Heart right ventricle (tissue), 16 donors: ENCODE data around the gene MORF4L1. TPM values are rescaled to one million over a fixed set of nuclear protein-coding genes. Genes with fewer than 3 reads are reported as not detected.

Source experiments
- ATAC-seq, 8 donors: fragments of 200-7000 bp; cut with Tn5 transposase; one replicate each; pipeline ENCODE4 v1.9.1; 2020; ENCODE audit warnings: mild to moderate bottlenecking in 8 of 8, moderate library complexity in 8 of 8, moderate number of reproducible peaks in 1 of 8
- DNase-seq, 2 donors: peaks; one replicate each; pipeline ENCODE4 v3.0.0-alpha.2; 2020
- H3K27ac ChIP-seq, 10 donors: fragments of 200-600 bp; sonication (generic) in 2 of 10; one replicate each; pipeline versions ENCODE4 v1.5.0 to v1.8.0; 2020 to 2022; ENCODE audit warnings: mild to moderate bottlenecking in 3 of 10
- H3K27me3 ChIP-seq, 7 donors: fragments of 200-600 bp; one replicate each; pipeline ENCODE4 v1.8.0; 2021 to 2022; ENCODE audit warnings: mild to moderate bottlenecking in 2 of 7
- H3K36me3 ChIP-seq, 9 donors: fragments of 200-600 bp; sonication (generic) in 1 of 9; one replicate each; pipeline versions ENCODE4 v1.5.0 to v1.8.0; 2020 to 2022; ENCODE audit warnings: mild to moderate bottlenecking in 2 of 9
- H3K4me1 ChIP-seq, 9 donors: fragments of 200-600 bp; sonication (generic) in 1 of 9; one replicate each; pipeline versions ENCODE4 v1.5.0 to v1.8.0; 2020 to 2022; ENCODE audit warnings: mild to moderate bottlenecking in 4 of 9
- H3K4me3 ChIP-seq, 10 donors: fragments of 200-600 bp; sonication (generic) in 2 of 10; one replicate each; pipeline versions ENCODE4 v1.5.0 to v1.8.0; 2020 to 2022; ENCODE audit warnings: mild to moderate bottlenecking in 7 of 10, moderate library complexity in 2 of 10
- H3K9me3 ChIP-seq, 11 donors: fragments of 200-600 bp in 10 of 11; sonication (generic) in 2 of 11; one replicate each; pipeline versions ENCODE4 v1.5.0 to v1.8.0; 2013 to 2022; ENCODE audit warnings: mild to moderate bottlenecking in 2 of 11, control low read depth in 1 of 11, moderate library complexity in 1 of 11
- CTCF ChIP-seq, 9 donors: fragments of 200-600 bp; sonication (generic) in 2 of 9; IDR thresholded peaks; one replicate each; pipeline versions ENCODE4 v1.5.0 to v1.8.0; 2021 to 2022; ENCODE audit warnings: antibody characterized with exemption in 9 of 9, mild to moderate bottlenecking in 5 of 9, moderate library complexity in 1 of 9
- WGBS, 2 donors: extraction: QIAGEN DNeasy Blood & Tissue Kit; methylation state at CpG; one replicate each; pipeline ENCODE4 v1.1.7; 2013; ENCODE audit warnings: inconsistent platforms in 1 of 2; 5-methylcytosine and 5-hydroxymethylcytosine counted together
- intact Hi-C, 10 donors: fragments of 100-400 bp; cut with DNase I; formaldehyde crosslinking; loops; one replicate each; pipeline versions ENCODE4 v1.11.1 to v1.14.2; 2022
- polyA plus RNA-seq, 2 donors: library from polyadenylated mRNA; stranded (reverse); fragments of 200-250 nt; gene quantifications; one replicate each; pipeline ENCODE4 v1.2.3, GENCODE V29; 2013
- total RNA-seq, 10 donors: library from RNA; stranded (reverse); fragmentation: NEBNext Ultra II Directional in 3 of 10; extraction: Animal tissue kit (Norgen Biotek cat#: 25700) in 3 of 10; gene quantifications; one replicate each; pipeline versions ENCODE4 v1.2.1 to v1.2.4, GENCODE V29; 2021 to 2023
- donor health status: Arrhythmogenic right ventricular cardiomyopathy.
- donor health status: ischemic (EF 13 %, LVEDD 7.1; RV severe dilation, severe dysfunction).
- donor health status: healthy with polysubstance abuse.
- donor health status: DM: no; HTN: yes; CAD: no.
- donor health status: DM: no; HTN: no; CAD: no.
- donor health status: ischemic (EF 25% LVEDD 6.9; RV normal size, moderate dysfunction).
- donor health status: ischemic (EF 25% LVEDD 5.7; RV mildly dilated, moderate dysfunction).
- donor health status: healthy.
- donor health status: DM: yes; HTN: yes; CAD: no.
- donor health status: Ischemic cardiomyopathy.
- donor health status: ischemic (EF 35%, LVEDD 5.7; RV mildly dilated, moderate dysfunction).
- donor health status: nonischemic (EF 11% LVEDD 7.7; RV severe dilation, severe dysfunction).
- donor health status: DM: yes; HTN: yes; CAD: no.
- donor health status: PGD.
- donor health status: ischemic (EF 29% LVEDD 5.4; RV normal size, mild dysfunction).
- donor health status: nonischemic (EF 23%, LVEDD 6.1; RV moderate dilation, normal function).

MORF4L1 gene
- total and polyA plus RNA-seq, 12 donors, result 119 to 399 (median 361) TPM

- 51 to 56% methylated on average over 20 of the region's 20 CpGs for WGBS, 2 donors
- H3K9me3 ChIP-seq, result no peaks in the 10 kb centered on the region
- H3K27ac ChIP-seq, result peak overlapping the region; percentile 3 to 86 (median 64)
- peaks cover 3 to 83% (median 61%) of the 10 kb centered on the region in 9 donors for H3K4me1 ChIP-seq
- peak in 2 of 9 donors; percentile 5 to 21 for TF ChIP-seq CTCF (IDR thresholded peaks at IDR 0.05)
- peaks cover 0 to 64% (median 3%) of the 10 kb centered on the region in 9 donors for H3K36me3 ChIP-seq
- H3K27me3 ChIP-seq, result no peaks in the 10 kb centered on the region
- ATAC-seq (peak; percentile 4 to 62 (median 50)), DNase-seq (peak in 1 of 2 donors; percentile 52)
- H3K4me3 ChIP-seq, result no peak overlapping the region
- intact Hi-C loops, result loop anchor here in 1 of 10 donors (2.0 kb wide), 1 partner anchor 19 kb away; no protein-coding TSS in a partner anchor
Measured at GRCh38 chr15:78933823-78934654, 61.3 kb downstream of the MORF4L1 start.

GRCh38 chr15:78934655-78935023 lies 61.9 kb downstream of the MORF4L1 start:
- 58 to 72% methylated on average over 5 of the region's 5 CpGs for WGBS, 2 donors
- DNase-seq (peak in 1 of 2 donors; percentile 44), ATAC-seq (peak in 5 of 8 donors; percentile 22 to 71 (median 32))
- Histone ChIP-seq H3K36me3 (peaks cover 0 to 58% (median 3%) of the 10 kb centered on the region in 9 donors), H3K27ac (peak overlapping the region in 9 of 10 donors; percentile 3 to 86 (median 69)), H3K4me1 (peaks cover 3 to 89% (median 66%) of the 10 kb centered on the region in 9 donors), H3K9me3 (no peaks in the 10 kb centered on the region), H3K27me3 (no peaks in the 10 kb centered on the region), H3K4me3 (no peak overlapping the region)
- intact Hi-C loops, result loop anchor here in 1 of 10 donors (2.0 kb wide), 1 partner anchor 20 kb away; no protein-coding TSS in a partner anchor
- no peak for TF ChIP-seq CTCF (IDR thresholded peaks at IDR 0.05)

- H3K4me1 ChIP-seq, result peaks cover 3 to 84% (median 71%) of the 10 kb centered on the region in 9 donors
- H3K4me3 ChIP-seq, result peak overlapping the region in 2 of 10 donors; percentile 11 to 17
- H3K36me3 ChIP-seq, result peaks cover 0 to 44% (median under 1%) of the 10 kb centered on the region in 9 donors
- no peaks in the 10 kb centered on the region for H3K9me3 ChIP-seq
- WGBS, 2 donors, result 35 to 53% methylated on average over 14 of the region's 14 CpGs
- H3K27me3 ChIP-seq, result no peaks in the 10 kb centered on the region
- TF ChIP-seq CTCF (IDR thresholded peaks at IDR 0.05), result no peak
- intact Hi-C loops, result no loop called here
- H3K27ac ChIP-seq, result peak overlapping the region; percentile 39 to 89 (median 76)
- ATAC-seq, result peak; percentile 76 to 84 (median 78)
- DNase-seq, result peak; percentile 64 to 77
Measured at GRCh38 chr15:78937132-78937739, 64.5 kb downstream of the MORF4L1 start.
